ENCODE results near the gene ASTE1.

GRCh38 chr3:131050001-131050400, 23.4 kb upstream of the ASTE1 start:
- TF ChIP-seq ATF3 (IDR thresholded peaks at IDR 0.05) = no peak
- no peak for TF ChIP-seq ATF3 (CRISPR knock-in tag; conservative IDR thresholded peaks at IDR 0.05)
- TF ChIP-seq TAF1 (IDR thresholded peaks at IDR 0.05; ENCODE audit: control insufficient read depth, extremely low read depth, insufficient read depth, low read length, severe bottlenecking) = no peak
- TF ChIP-seq POLR2A (conservative IDR thresholded peaks at IDR 0.05) = no peak
- no peak for TF ChIP-seq CCAR2 (IDR thresholded peaks at IDR 0.05; ENCODE audit: low read depth, low read length)
- no peak for TF ChIP-seq PHF20 (IDR thresholded peaks at IDR 0.05; ENCODE audit: partially characterized antibody)
- TF ChIP-seq FOSL1 (tag; conservative IDR thresholded peaks at IDR 0.05) = no peak
- TF ChIP-seq CTCF (IDR thresholded peaks at IDR 0.05 in 2 of 3, conservative IDR thresholded peaks at IDR 0.05 in 1 of 3; ENCODE audit: insufficient read depth in 2 of 3, low read depth in 1 of 3, low read length in 3 of 3) = no peak
- no peak for TF ChIP-seq L3MBTL2 (IDR thresholded peaks at IDR 0.05)
- TF ChIP-seq NCOA4 (IDR thresholded peaks at IDR 0.05; ENCODE audit: partially characterized antibody) = no peak

Data from K562 (cell line).